OCI-LY3 (cell line): ENCODE data around the gene GCA.

Experiments
- EZH2phosphoT487 ChIP-seq: fragments of 200-600 bp; shearing (Covaris generic); IDR thresholded peaks from 2 replicates; pipeline ENCODE4 v1.6.1; 2018; ENCODE audit warnings: antibody characterized with exemption, mixed run types, low read depth
- TF ChIP-seq, protein P1 (sequence below): fragments of 200-600, 300-600 bp; sonication (generic); IDR thresholded peaks from 2 replicates; pipeline ENCODE4 v1.5.1; 2014; ENCODE audit warnings: antibody characterized with exemption, low read length, low read depth

DNA sequence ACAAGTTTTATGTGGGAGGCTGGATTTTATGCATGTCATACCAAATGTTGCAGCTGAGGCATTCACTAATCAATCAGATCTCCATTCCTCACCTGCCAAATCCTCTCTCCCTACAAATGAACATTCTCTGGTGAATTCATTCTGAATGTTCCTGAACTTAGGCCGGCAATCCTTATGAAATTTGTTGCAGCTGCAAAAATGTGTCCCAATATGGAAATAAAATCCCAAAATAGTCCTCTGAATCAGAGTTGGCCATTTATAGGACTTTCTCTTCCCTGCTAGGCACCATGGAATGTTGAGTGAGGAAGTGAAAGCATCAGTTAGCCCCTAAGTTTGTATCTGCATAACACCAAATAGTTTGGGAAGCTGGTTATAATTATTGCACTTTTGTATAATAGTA lies 25.6 kb downstream of the GCA start:
- TF ChIP-seq, protein P1, sequence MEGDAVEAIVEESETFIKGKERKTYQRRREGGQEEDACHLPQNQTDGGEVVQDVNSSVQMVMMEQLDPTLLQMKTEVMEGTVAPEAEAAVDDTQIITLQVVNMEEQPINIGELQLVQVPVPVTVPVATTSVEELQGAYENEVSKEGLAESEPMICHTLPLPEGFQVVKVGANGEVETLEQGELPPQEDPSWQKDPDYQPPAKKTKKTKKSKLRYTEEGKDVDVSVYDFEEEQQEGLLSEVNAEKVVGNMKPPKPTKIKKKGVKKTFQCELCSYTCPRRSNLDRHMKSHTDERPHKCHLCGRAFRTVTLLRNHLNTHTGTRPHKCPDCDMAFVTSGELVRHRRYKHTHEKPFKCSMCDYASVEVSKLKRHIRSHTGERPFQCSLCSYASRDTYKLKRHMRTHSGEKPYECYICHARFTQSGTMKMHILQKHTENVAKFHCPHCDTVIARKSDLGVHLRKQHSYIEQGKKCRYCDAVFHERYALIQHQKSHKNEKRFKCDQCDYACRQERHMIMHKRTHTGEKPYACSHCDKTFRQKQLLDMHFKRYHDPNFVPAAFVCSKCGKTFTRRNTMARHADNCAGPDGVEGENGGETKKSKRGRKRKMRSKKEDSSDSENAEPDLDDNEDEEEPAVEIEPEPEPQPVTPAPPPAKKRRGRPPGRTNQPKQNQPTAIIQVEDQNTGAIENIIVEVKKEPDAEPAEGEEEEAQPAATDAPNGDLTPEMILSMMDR: no peak
- TF ChIP-seq EZH2phosphoT487: no peak
